ENCODE measurements around the gene CAPN8. TPM values are rescaled to one million over a fixed set of nuclear protein-coding genes. Genes with fewer than 3 reads are reported as not detected.

Gene CAPN8
- polyA plus RNA-seq, 1 donor (not counting 4 experiments of a cell fraction or from before 2014, with no cell fraction given) = 4.7 TPM

- Histone ChIP-seq H3K36me3 (ENCODE audit: control insufficient read depth in 2 of 2, extremely low read depth in 1 of 2, insufficient read depth in 2 of 2, low read length in 2 of 2) (no peaks in the 10 kb centered on the region), H3K27ac (ENCODE audit: control insufficient read depth, insufficient read depth, low read length) (no peak overlapping the region), H3K27me3 (ENCODE audit: control insufficient read depth, extremely low read depth, insufficient read depth, low read length) (peaks cover 7% of the 10 kb centered on the region), H3K9me1 (ENCODE audit: control insufficient read depth, extremely low read depth, insufficient read depth, low read length) (no peaks in the 10 kb centered on the region), H2AFZ (ENCODE audit: control insufficient read depth, low read length) (no peak overlapping the region), H3K9me3 (ENCODE audit: control insufficient read depth, low read depth, low read length) (no peaks in the 10 kb centered on the region), H3K4me2 (ENCODE audit: control insufficient read depth, extremely low read depth, insufficient read depth, low read depth, low read length) (no peak overlapping the region), H4K20me1 (ENCODE audit: control insufficient read depth, extremely low read depth, insufficient read depth, low read length) (no peaks in the 10 kb centered on the region), H3K79me2 (ENCODE audit: control insufficient read depth, insufficient read depth, low read length) (no peaks in the 10 kb centered on the region), H3K4me1 (ENCODE audit: control insufficient read depth, extremely low read depth, insufficient read depth, low read length) (peaks cover 7% of the 10 kb centered on the region), H3K9ac (ENCODE audit: control insufficient read depth, extremely low read depth, insufficient read depth, low read length) (no peak overlapping the region), H3K4me3 (ENCODE audit: control insufficient read depth in 2 of 3, extremely low read depth in 1 of 3, insufficient read depth in 2 of 3, low read depth in 1 of 3, low read length in 3 of 3) (no peak overlapping the region)
- DNase-seq (ENCODE audit: low read depth, low spot score) (no peak), FAIRE-seq (no peak)
- dilution Hi-C loops (cut with MboI; ENCODE audit: extremely low pct_ligation_motif_present, low sequenced_read_pairs) = no loop called here
- no peak for TF ChIP-seq CTCF (optimal IDR thresholded peaks at IDR 0.05 in 1 of 3, IDR thresholded peaks at IDR 0.05 in 1 of 3, conservative IDR thresholded peaks at IDR 0.05 in 1 of 3; ENCODE audit: extremely low read depth in 1 of 3, insufficient read depth in 2 of 3, low read length in 3 of 3)
- no peak for TF ChIP-seq EZH2 (IDR thresholded peaks at IDR 0.05; ENCODE audit: low read length)
Measured at GRCh38 chr1:223551610-223552009, 113.9 kb downstream of the CAPN8 start.

- TF ChIP-seq CTCF (optimal IDR thresholded peaks at IDR 0.05 in 1 of 3, IDR thresholded peaks at IDR 0.05 in 1 of 3, conservative IDR thresholded peaks at IDR 0.05 in 1 of 3; ENCODE audit: extremely low read depth in 1 of 3, insufficient read depth in 2 of 3, low read length in 3 of 3) (no peak), EZH2 (IDR thresholded peaks at IDR 0.05; ENCODE audit: low read length) (no peak)
- H4K20me1 ChIP-seq (ENCODE audit: control insufficient read depth, extremely low read depth, insufficient read depth, low read length) = no peaks in the 10 kb centered on the region
- FAIRE-seq (no peak), DNase-seq (ENCODE audit: low read depth, low spot score) (no peak)
- no peaks in the 10 kb centered on the region for H3K36me3 ChIP-seq (ENCODE audit: control insufficient read depth in 2 of 2, extremely low read depth in 1 of 2, insufficient read depth in 2 of 2, low read length in 2 of 2)
- no peak overlapping the region for H2AFZ ChIP-seq (ENCODE audit: control insufficient read depth, low read length)
- H3K9ac ChIP-seq (ENCODE audit: control insufficient read depth, extremely low read depth, insufficient read depth, low read length) = no peak overlapping the region
- H3K27ac ChIP-seq (ENCODE audit: control insufficient read depth, insufficient read depth, low read length) = no peak overlapping the region
- no peaks in the 10 kb centered on the region for H3K79me2 ChIP-seq (ENCODE audit: control insufficient read depth, insufficient read depth, low read length)
- no peak overlapping the region for H3K4me3 ChIP-seq (ENCODE audit: control insufficient read depth in 2 of 3, extremely low read depth in 1 of 3, insufficient read depth in 2 of 3, low read depth in 1 of 3, low read length in 3 of 3)
- no peaks in the 10 kb centered on the region for H3K9me3 ChIP-seq (ENCODE audit: control insufficient read depth, low read depth, low read length)
- H3K4me2 ChIP-seq (ENCODE audit: control insufficient read depth, extremely low read depth, insufficient read depth, low read depth, low read length) = no peak overlapping the region
- H3K4me1 ChIP-seq (ENCODE audit: control insufficient read depth, extremely low read depth, insufficient read depth, low read length) = peaks cover 7% of the 10 kb centered on the region
- H3K27me3 ChIP-seq (ENCODE audit: control insufficient read depth, extremely low read depth, insufficient read depth, low read length) = peaks cover 7% of the 10 kb centered on the region
- H3K9me1 ChIP-seq (ENCODE audit: control insufficient read depth, extremely low read depth, insufficient read depth, low read length) = no peaks in the 10 kb centered on the region
- dilution Hi-C loops (cut with MboI; ENCODE audit: extremely low pct_ligation_motif_present, low sequenced_read_pairs) = no loop called here
Measured at GRCh38 chr1:223549740-223550139, 115.8 kb downstream of the CAPN8 start.
